Sigmoid colon (tissue), 4 donors: ENCODE measurements around the gene PRKCA.

Source experiments
- CTCF ChIP-seq, 4 experiments: fragments of 450-650 bp in 3 of 4; fragments of 200-600 bp in 1 of 4; IDR thresholded peaks; one replicate each; pipeline ENCODE4 v1.5.1; 2016 to 2019; ENCODE audit warnings: antibody characterized with exemption in 4 of 4, mild to moderate bottlenecking in 3 of 4, moderate library complexity in 2 of 4
- EP300 ChIP-seq, 4 donors: sonication (generic); formaldehyde crosslinking; IDR thresholded peaks; one replicate each; pipeline ENCODE4 v1.6.1; 2017; ENCODE audit warnings: antibody characterized with exemption in 4 of 4
- POLR2A ChIP-seq, 2 donors: fragments of 450-650 bp; IDR thresholded peaks; one replicate each; pipeline ENCODE4 v1.6.1; 2016; ENCODE audit warnings: antibody characterized with exemption in 2 of 2, mild to moderate bottlenecking in 2 of 2, moderate library complexity in 2 of 2
- POLR2AphosphoS5 ChIP-seq, 4 donors: sonication (generic); formaldehyde crosslinking; IDR thresholded peaks; one replicate each; pipeline ENCODE4 v1.6.1; 2017; ENCODE audit warnings: antibody characterized with exemption in 4 of 4

- TF ChIP-seq CTCF (IDR thresholded peaks at IDR 0.05), result no peak
- TF ChIP-seq POLR2AphosphoS5 (IDR thresholded peaks at IDR 0.05), result no peak
- TF ChIP-seq EP300 (IDR thresholded peaks at IDR 0.05), result no peak
- TF ChIP-seq POLR2A (IDR thresholded peaks at IDR 0.05), result no peak
Measured at GRCh38 chr17:66611397-66611796, 309.0 kb downstream of the PRKCA start.
